Measurements from ENCODE around the gene GABRD. TPM values are rescaled to one million over a fixed set of nuclear protein-coding genes. Genes with fewer than 3 reads are reported as not detected.

The GABRD gene
- 0.27 to 0.78 TPM (median 0.38 TPM) in 5 replicates for total RNA-seq (2022; extraction: Qiagen RNA extraction)

GRCh38 chr1:2019172-2019543, at the start of gene GABRD:
TSS of gene GABRD (plus strand) at chr1:2019345. CDS start at chr1:2019424, 79 bp downstream.

GRCh38 chr1:2003541-2004131, 15.5 kb upstream of the GABRD start, which contains the start of gene CFAP74:
TSS of gene CFAP74 (minus strand) at chr1:2003786. CDS start at chr1:1990956, 12,830 bp downstream.

GRCh38 chr1:2049718-2050431, 30.7 kb downstream of the GABRD start, which contains the start of gene PRKCZ:
TSS of gene PRKCZ (plus strand) at chr1:2050411. CDS start at chr1:2050631, 220 bp downstream.

Other genes with a start within 250 kb of the GABRD start
- gene NADK, start 240.9 kb upstream of the GABRD start, total RNA-seq (2022; extraction: Qiagen RNA extraction), result 28.5 to 43.1 TPM (median 39.8 TPM) in 5 replicates
- gene GNB1, start 128.3 kb upstream of the GABRD start, total RNA-seq (2022; extraction: Qiagen RNA extraction), result 176 to 211 TPM (median 198 TPM) in 5 replicates
- 0.13 to 0.50 TPM (median 0.32 TPM) in 4 of 5 replicates, not detected in the other for gene CALML6, start 104.1 kb upstream of the GABRD start, total RNA-seq (2022; extraction: Qiagen RNA extraction)
- gene TMEM52, start 100.1 kb upstream of the GABRD start, total RNA-seq (2022; extraction: Qiagen RNA extraction), result 0.30 to 1.3 TPM (median 0.85 TPM) in 5 replicates
- gene CFAP74, start 15.6 kb upstream of the GABRD start, total RNA-seq (2022; extraction: Qiagen RNA extraction), result 0.06 TPM in 1 of 5 replicates, not detected in the others
- 7.4 to 10.0 TPM (median 9.6 TPM) in 5 replicates for gene PRKCZ, start 31.1 kb downstream of the GABRD start, total RNA-seq (2022; extraction: Qiagen RNA extraction)
- 34.5 to 65.1 TPM (median 58.1 TPM) in 5 replicates for gene FAAP20, start 175.4 kb downstream of the GABRD start, total RNA-seq (2022; extraction: Qiagen RNA extraction)
- 18.5 to 28.5 TPM (median 25.0 TPM) in 5 replicates for gene SKI, start 209.0 kb downstream of the GABRD start, total RNA-seq (2022; extraction: Qiagen RNA extraction)

All from A549 treated with Mapracorat at 1 μM for 4 hours (cell line).